Thyroid gland (tissue), 4 donors: ENCODE results near the gene TRAF5. TPM values are rescaled to one million over a fixed set of nuclear protein-coding genes. Genes with fewer than 3 reads are reported as not detected.

Experiments used
- DNase-seq, 2 donors: peaks; one replicate each; pipeline ENCODE4 v3.0.0-alpha.2; 2019
- H3K27ac ChIP-seq, 3 donors: fragments of 200-600 bp; sonication (generic); 1 replicate in 2 of 3; 2 replicates in 1 of 3; pipeline ENCODE4 v1.5.1; 2016 to 2019; ENCODE audit warnings: mild to moderate bottlenecking in 1 of 3, moderate library complexity in 1 of 3
- H3K27me3 ChIP-seq: fragments of 200-600 bp; sonication (generic); one replicate; pipeline ENCODE4 v1.5.1; 2019
- H3K36me3 ChIP-seq, 2 donors: fragments of 200-600 bp; sonication (generic); one replicate each; pipeline ENCODE4 v1.5.1; 2016 to 2019
- H3K4me1 ChIP-seq, 2 donors: fragments of 200-600 bp; sonication (generic); one replicate each; pipeline ENCODE4 v1.5.1; 2017 to 2019
- H3K4me3 ChIP-seq, 3 donors: fragments of 200-600 bp; sonication (generic); replicated peaks in 1 of 3; 1 replicate in 2 of 3; 2 replicates in 1 of 3; pipeline ENCODE4 v1.5.1; 2016; ENCODE audit warnings: mild to moderate bottlenecking in 1 of 3
- H3K9me3 ChIP-seq: fragments of 200-600 bp; sonication (generic); one replicate; pipeline ENCODE4 v1.5.1; 2017
- CTCF ChIP-seq, 6 experiments: fragments of 200-600 bp in 3 of 6; fragments of 450-650 bp in 3 of 6; sonication (generic) in 3 of 6; IDR thresholded peaks; one replicate each; pipeline ENCODE4 v1.5.1; 2016 to 2019; ENCODE audit warnings: antibody characterized with exemption in 6 of 6, mild to moderate bottlenecking in 2 of 6, inconsistent platforms in 1 of 6, moderate library complexity in 1 of 6
- POLR2A ChIP-seq, 2 donors: fragments of 450-650 bp; IDR thresholded peaks; one replicate each; pipeline ENCODE4 v1.6.1; 2017; ENCODE audit warnings: antibody characterized with exemption in 2 of 2, mild to moderate bottlenecking in 2 of 2, moderate library complexity in 1 of 2
- WGBS, 2 donors: methylation state at CpG; one replicate each; pipeline ENCODE4 v1.1.5; 2017; 5-methylcytosine and 5-hydroxymethylcytosine counted together
- intact Hi-C: fragments of 100-400 bp; cut with DNase I; formaldehyde crosslinking; loops from one replicate; pipeline ENCODE4 v1.15.1; 2023
- total RNA-seq, 4 donors: library from RNA; depleted of rRNA; stranded (reverse); fragments of >200 nt; gene quantifications; one replicate each; pipeline ENCODE4 v1.2.3, GENCODE V29; 2016

Gene TRAF5
- total RNA-seq, 4 donors from 2014 or later, result 3.1 to 5.9 (median 4.0) TPM

GRCh38 chr1:211282023-211282373 lies 44.6 kb upstream of the TRAF5 start:
- intact Hi-C loops, result no loop called here
- TF ChIP-seq CTCF (IDR thresholded peaks at IDR 0.05), result no peak
- TF ChIP-seq POLR2A (IDR thresholded peaks at IDR 0.05), result no peak

GRCh38 chr1:211285196-211285595 lies 41.4 kb upstream of the TRAF5 start:
- WGBS, 2 donors, result 84 to 90% methylated on average over 4 of the region's 4 CpGs
- H3K27ac ChIP-seq, result no peak overlapping the region

More at GRCh38 chr1:211282023-211282373, 44.6 kb upstream of the TRAF5 start:
- H3K4me1 ChIP-seq, result peaks cover 0 to 9% of the 10 kb centered on the region in 2 donors
- no peak for DNase-seq
- H3K9me3 ChIP-seq, result no peaks in the 10 kb centered on the region
- H3K36me3 ChIP-seq, result peaks cover 18 to 20% of the 10 kb centered on the region in 2 donors
- H3K4me3 ChIP-seq, result no peak overlapping the region
- peak overlapping the region in 2 of 3 donors; percentile 18 to 57 for H3K27ac ChIP-seq
- H3K27me3 ChIP-seq, result no peaks in the 10 kb centered on the region

GRCh38 chr1:211287218-211287617 lies 39.4 kb upstream of the TRAF5 start:
- no peak overlapping the region for H3K4me3 ChIP-seq
- H3K36me3 ChIP-seq, result peaks cover 31 to 33% of the 10 kb centered on the region in 2 donors
- no peak for TF ChIP-seq POLR2A (IDR thresholded peaks at IDR 0.05)
- no peak for TF ChIP-seq CTCF (IDR thresholded peaks at IDR 0.05)
- H3K4me1 ChIP-seq, result no peaks in the 10 kb centered on the region
- no peak overlapping the region for H3K27ac ChIP-seq
- 81 to 87% methylated on average over 3 of the region's 3 CpGs for WGBS, 2 donors
- intact Hi-C loops, result no loop called here
- H3K9me3 ChIP-seq, result no peaks in the 10 kb centered on the region
- DNase-seq, result peak in 1 of 2 donors; percentile 2
- H3K27me3 ChIP-seq, result no peaks in the 10 kb centered on the region

More at GRCh38 chr1:211285196-211285595, 41.4 kb upstream of the TRAF5 start:
- TF ChIP-seq CTCF (IDR thresholded peaks at IDR 0.05) (no peak), POLR2A (IDR thresholded peaks at IDR 0.05) (no peak)
- DNase-seq, result no peak
- Histone ChIP-seq H3K36me3 (peaks cover 13 to 21% of the 10 kb centered on the region in 2 donors), H3K4me1 (peaks cover 0 to 9% of the 10 kb centered on the region in 2 donors), H3K4me3 (no peak overlapping the region), H3K27me3 (no peaks in the 10 kb centered on the region), H3K9me3 (no peaks in the 10 kb centered on the region)
- intact Hi-C loops, result no loop called here

- DNase-seq, result no peak
- H3K9me3 ChIP-seq, result no peaks in the 10 kb centered on the region
- WGBS, 2 donors, result 94 to 95% methylated on average over 2 of the region's 2 CpGs
- no peaks in the 10 kb centered on the region for H3K4me1 ChIP-seq
- intact Hi-C loops, result no loop called here
- no peaks in the 10 kb centered on the region for H3K27me3 ChIP-seq
- no peak overlapping the region for H3K27ac ChIP-seq
- H3K36me3 ChIP-seq, result peaks cover 44 to 47% of the 10 kb centered on the region in 2 donors
- no peak for TF ChIP-seq CTCF (IDR thresholded peaks at IDR 0.05)
- TF ChIP-seq POLR2A (IDR thresholded peaks at IDR 0.05), result no peak
- H3K4me3 ChIP-seq, result no peak overlapping the region
These were observed 34.2 kb upstream of the TRAF5 start for GRCh38 chr1:211292411-211292810.

- peaks cover 22 to 24% of the 10 kb centered on the region in 2 donors for H3K36me3 ChIP-seq
- no peaks in the 10 kb centered on the region for H3K4me1 ChIP-seq
- no peak overlapping the region for H3K27ac ChIP-seq
These were observed 30.2 kb upstream of the TRAF5 start for GRCh38 chr1:211296396-211296795.

More at GRCh38 chr1:211296396-211296795, 30.2 kb upstream of the TRAF5 start:
- DNase-seq, result no peak
- no peak overlapping the region for H3K4me3 ChIP-seq
- no peak for TF ChIP-seq POLR2A (IDR thresholded peaks at IDR 0.05)
- no peak for TF ChIP-seq CTCF (IDR thresholded peaks at IDR 0.05)
- intact Hi-C loops, result no loop called here
- H3K9me3 ChIP-seq, result no peaks in the 10 kb centered on the region
- no peaks in the 10 kb centered on the region for H3K27me3 ChIP-seq
